NCI-H226 (cell line): ENCODE results near the gene ASAP2.

Source experiments
- DNase-seq: peaks from one replicate; pipeline ENCODE4 v3.0.0-alpha.2; 2015

ASAP2 gene

GRCh38 chr2:9184361-9184760 is 22.3 kb upstream of the ASAP2 start:
- no peak for DNase-seq

DNA sequence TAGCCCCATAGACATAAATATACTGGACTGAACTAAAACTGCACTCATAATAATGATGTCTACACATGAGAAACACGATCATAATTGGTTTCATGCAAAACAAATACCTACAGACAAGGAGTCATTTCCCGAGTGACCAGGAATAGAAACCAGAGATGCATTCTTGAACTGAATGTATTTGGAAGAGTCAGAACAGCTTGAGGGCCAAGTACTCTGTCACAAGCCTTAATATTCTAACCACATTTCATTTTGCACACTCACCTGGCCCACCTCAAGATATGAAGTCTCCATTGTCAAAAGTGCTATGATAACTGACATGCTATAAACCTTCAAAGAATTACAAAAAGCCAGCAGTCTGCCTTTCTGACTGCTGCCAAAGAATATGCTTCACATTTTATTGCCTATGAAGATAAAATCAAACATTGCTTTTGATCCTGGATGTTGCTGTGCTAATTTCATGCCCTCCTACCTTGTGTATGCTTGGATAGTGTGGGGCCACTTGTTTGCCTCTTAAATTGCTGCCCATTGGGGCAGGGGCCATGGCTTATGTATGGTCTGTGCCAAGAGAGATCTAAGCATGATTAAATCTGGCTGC is 18.9 kb upstream of the ASAP2 start:
- DNase-seq = no peak

- no peak for DNase-seq
Measured at GRCh38 chr2:9188823-9189222, 17.8 kb upstream of the ASAP2 start.

DNA sequence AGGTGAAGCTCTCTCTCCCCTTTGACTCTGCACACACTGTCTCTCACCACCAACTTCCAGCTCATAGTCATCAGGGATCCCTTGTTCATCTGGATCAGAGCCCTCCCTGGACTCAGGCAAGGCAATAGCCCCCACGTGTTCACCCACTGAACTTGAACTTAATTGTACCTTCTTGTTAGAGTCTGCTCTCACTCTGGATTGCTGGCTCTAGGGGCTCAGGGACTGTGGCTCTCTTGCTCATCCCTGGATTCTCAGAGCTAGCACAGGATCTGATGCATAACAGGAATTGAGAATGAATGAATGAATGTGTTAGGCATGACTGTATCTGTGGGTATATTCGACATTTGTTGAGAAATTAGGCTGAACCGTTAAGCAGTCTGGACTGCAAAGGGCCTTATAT is 16.7 kb upstream of the ASAP2 start:
- no peak for DNase-seq

- peak; percentile 59 for DNase-seq
Measured at GRCh38 chr2:9191041-9191481, 15.6 kb upstream of the ASAP2 start.

GRCh38 chr2:9192712-9193111 is 13.9 kb upstream of the ASAP2 start:
- no peak for DNase-seq

GRCh38 chr2:9194352-9194751 is 12.3 kb upstream of the ASAP2 start:
- no peak for DNase-seq

- DNase-seq = no peak
Measured at GRCh38 chr2:9196637-9197036, 10.0 kb upstream of the ASAP2 start.

DNA sequence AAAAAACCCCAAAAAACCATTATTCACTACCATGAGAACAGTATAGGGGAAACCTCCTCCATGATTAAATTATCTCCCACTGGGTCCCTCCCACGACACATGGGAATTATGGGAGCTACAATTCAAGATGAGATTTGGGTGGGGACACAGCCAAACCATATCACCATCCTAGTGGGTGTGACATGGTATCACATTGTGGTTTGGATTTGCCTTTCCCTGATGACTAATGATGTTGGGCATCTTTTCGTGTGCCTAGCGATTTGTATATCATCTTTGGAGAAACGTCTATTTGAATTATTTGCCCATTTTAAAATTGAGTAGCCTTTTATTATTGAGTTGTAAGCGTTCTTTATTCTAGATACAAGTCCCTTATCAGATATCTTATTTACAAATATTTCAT is 8.7 kb upstream of the ASAP2 start:
- no peak for DNase-seq

DNA sequence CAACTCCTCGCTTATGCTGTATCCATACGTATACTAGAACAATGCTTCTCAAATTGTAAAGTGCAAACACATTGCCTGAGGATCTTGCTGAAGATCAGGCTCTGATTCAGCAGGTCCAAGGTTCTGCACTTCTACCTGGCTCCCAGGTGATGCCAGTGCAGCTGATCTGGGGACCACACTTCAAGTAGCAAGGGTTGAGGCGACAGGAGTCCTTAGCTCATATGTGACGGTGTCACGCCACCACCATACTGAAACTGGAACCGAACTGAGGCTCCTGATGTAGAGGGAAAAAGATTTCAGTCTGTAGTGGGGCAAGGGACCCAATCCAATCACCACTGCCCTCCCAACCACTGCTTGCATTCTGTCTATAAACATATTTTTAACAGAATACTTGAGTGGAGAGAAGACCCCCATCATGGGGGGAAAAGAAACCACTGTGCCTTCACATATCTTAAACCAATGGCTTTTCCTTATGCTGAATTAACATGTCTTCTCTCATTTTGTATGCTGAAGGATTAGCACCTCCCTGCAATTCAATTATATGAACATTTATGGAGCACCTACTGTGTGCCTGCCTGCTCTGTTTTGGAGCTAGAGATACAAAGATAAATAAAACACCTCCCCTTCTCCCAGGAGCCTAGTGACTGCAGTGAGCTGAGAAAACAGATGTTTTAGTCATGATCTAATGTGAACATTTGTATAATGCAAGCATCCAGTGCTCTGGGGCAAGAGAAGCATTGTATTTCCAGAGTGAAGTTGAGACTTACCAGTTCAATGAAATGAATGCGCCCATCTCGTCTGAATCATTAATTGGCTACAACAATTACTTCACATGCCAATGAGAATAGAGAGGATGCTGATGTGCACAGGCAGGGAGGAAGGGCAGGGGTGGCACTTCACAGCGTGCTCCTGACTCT is 6.6 kb upstream of the ASAP2 start:
- DNase-seq = peak; percentile 36

DNA sequence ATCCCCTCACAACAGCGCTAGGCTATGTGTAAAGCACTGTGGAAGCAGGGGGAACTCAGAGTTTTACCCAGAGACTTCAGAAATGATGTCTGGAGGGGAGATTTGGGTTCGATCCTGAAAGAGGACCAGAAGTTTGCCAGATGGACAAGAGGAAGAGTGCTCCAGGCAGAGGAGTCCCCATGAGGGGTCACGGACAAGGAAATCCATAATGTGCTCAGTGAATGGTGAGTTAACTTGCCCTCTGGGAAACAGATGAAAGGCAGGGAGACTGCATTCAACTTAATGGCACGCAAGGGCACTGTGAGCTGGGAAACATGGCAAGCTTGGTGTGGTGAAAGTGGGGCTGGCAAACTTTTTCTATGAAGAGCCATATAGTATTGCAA is 6.0 kb upstream of the ASAP2 start:
- no peak for DNase-seq

GRCh38 chr2:9201185-9201891 is 5.3 kb upstream of the ASAP2 start:
- DNase-seq = peak; percentile 66

- DNase-seq = no peak
Measured at GRCh38 chr2:9203006-9203405, 3.6 kb upstream of the ASAP2 start.

DNA sequence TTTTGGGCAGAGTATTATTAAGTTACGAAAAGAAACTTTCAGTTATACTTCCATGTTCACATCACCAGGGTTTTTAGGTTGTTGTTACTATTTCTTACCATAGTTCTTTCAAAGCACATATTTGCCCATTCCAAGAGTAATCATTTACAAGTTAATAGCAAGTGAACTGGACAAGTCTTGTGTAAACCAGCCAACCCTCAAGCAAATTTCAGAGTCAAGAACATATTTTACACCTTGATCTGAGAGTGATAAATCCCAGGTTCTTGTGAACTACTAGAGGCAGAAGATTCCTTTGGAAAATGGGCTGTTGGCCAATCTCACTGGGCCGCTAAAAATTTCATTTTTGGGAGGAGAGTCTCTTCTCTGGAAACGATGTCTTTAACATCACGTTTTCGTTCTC is 2.7 kb upstream of the ASAP2 start:
- no peak for DNase-seq

- DNase-seq = no peak
Measured at GRCh38 chr2:9204939-9205338, 1.7 kb upstream of the ASAP2 start.

- no peak for DNase-seq
Measured at GRCh38 chr2:9205486-9205885, 1.1 kb upstream of the ASAP2 start.

DNA sequence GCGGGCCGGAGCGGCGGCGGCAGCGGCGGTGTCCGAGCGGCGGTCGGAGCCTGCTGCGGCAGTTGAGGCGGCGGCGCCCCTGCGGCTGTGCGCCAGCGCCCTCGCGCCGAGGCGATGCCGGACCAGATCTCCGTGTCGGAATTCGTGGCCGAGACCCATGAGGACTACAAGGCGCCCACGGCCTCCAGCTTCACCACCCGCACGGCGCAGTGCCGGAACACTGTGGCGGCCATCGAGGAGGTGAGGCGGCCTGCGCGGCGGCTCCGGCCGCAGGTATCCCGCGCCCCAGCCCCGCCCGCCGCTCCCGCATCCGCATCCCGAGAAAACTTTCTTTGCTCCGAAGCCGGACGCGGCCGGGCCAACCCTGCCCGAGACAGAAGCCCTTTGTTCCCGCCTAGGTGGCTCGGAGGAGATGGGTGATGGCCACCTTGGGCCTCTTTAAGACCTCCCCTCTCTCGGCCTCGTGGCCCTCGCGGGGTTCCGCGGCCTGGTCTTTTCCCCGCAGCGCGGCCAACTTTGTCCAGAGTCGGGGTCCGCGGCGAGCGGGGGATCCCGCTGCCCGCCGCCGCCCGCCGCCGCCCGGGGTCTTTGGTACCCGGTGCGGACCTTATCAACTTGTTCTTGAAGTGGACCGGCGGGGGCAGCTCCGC is 504 bp downstream of the ASAP2 start:
- no peak for DNase-seq

DNA sequence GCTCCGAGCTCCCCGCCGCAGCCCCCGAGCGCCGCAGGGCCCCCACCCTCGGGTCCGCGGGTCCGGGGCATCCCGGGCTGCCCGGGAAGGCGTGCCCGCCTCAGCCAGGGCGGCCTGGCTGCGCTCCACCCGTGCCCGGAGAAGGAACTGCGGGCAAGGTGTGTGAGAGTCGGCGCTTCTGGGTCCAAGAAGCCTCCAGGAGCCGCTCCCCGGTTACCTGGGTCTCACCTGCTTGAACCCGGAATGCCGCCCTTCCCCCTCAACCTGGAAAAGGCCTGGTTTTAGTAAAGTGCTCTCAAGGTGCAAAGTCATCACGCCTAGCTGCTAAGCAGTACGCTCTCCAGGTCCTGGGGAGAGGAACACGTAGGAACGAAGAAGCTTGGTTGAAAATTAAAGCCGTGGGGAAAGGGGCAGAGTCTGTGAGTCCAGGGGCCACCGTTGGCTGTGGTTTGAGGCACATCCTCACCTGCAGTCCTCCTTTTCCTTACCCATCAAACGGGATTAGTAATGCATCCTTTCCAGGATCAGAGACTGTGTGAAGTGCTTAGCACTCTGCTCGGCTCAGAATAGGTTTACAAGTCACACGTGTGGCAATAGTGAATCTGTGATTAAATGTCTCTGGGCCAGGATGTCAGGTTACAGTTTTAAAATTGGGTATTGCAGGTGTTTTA is 1.2 kb downstream of the ASAP2 start:
- no peak for DNase-seq

- DNase-seq = no peak
Measured at GRCh38 chr2:9208875-9209274, 2.3 kb downstream of the ASAP2 start.

DNA sequence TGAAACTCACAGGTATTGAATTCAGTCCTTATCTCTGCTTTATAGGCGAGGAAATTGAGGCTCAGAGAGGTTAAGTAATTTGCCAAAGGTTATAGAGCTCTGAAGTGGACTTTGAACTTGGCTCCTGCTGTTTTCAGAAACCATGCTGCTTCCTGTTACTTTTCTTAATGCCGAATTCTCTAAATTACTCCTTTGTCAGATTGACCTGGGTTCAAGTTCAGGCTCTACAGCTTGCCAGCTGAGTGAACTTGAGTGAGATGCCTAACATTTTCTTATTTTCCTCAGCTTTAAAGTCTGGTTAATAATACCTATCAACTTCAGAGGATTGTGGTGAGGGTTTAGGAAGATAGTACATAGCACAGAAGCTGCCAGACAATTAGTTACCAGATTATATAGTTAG is 3.4 kb downstream of the ASAP2 start:
- DNase-seq = no peak

DNA sequence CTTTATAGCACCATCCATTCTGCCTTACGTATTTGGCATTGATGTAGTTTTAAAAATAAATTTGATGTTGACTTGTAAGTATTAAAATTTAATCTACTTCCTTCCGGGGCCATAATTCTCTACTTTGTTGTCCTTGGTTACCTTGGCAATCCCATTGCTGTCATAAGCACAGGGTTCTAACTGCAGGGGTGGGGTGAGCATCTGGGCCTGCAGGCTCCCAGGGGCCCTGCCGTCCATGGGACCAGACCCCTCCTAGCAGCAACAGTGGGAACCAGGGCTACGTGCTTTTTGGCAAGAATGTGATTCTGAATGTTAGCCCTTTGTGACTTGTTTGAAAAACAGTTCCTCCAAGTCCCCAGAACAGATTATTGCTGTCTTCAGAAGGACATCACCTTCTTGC is 4.9 kb downstream of the ASAP2 start:
- no peak for DNase-seq

- DNase-seq = no peak
Measured at GRCh38 chr2:9212010-9212635, 5.5 kb downstream of the ASAP2 start.
